Ascending aorta (tissue), 2 donors: ENCODE data around the gene ZNF398. TPM values are rescaled to one million over a fixed set of nuclear protein-coding genes. Genes with fewer than 3 reads are reported as not detected.

Experiments
- DNase-seq, 2 donors: peaks; one replicate each; pipeline ENCODE4 v3.0.0-alpha.2; 2019; ENCODE audit warnings: low spot score in 2 of 2
- H3K27ac ChIP-seq, 2 donors: fragments of 200-600 bp; sonication (generic); one replicate each; pipeline ENCODE4 v1.5.1; 2016 to 2017; ENCODE audit warnings: mild to moderate bottlenecking in 1 of 2
- H3K27me3 ChIP-seq: fragments of 200-600 bp; sonication (generic); one replicate; pipeline ENCODE4 v1.5.1; 2017
- H3K36me3 ChIP-seq, 2 donors: fragments of 200-600 bp; sonication (generic); one replicate each; pipeline ENCODE4 v1.5.1; 2016
- H3K4me1 ChIP-seq, 2 donors: fragments of 200-600 bp; sonication (generic); one replicate each; pipeline ENCODE4 v1.5.1; 2016 to 2017; ENCODE audit warnings: mild to moderate bottlenecking in 1 of 2
- H3K4me3 ChIP-seq, 2 donors: fragments of 200-600 bp; sonication (generic); one replicate each; pipeline ENCODE4 v1.5.1; 2016 to 2017; ENCODE audit warnings: mild to moderate bottlenecking in 1 of 2
- H3K9me3 ChIP-seq, 2 donors: fragments of 200-600 bp; sonication (generic); one replicate each; pipeline ENCODE4 v1.5.1; 2016
- CTCF ChIP-seq, 3 experiments: fragments of 200-600 bp in 2 of 3; fragments of 450-650 bp in 1 of 3; sonication (generic) in 2 of 3; IDR thresholded peaks; one replicate each; pipeline ENCODE4 v1.5.1; 2016 to 2019; ENCODE audit warnings: antibody characterized with exemption in 3 of 3, mild to moderate bottlenecking in 1 of 3, moderate library complexity in 1 of 3
- intact Hi-C: fragments of 100-400 bp; cut with DNase I; formaldehyde crosslinking; loops from one replicate; pipeline ENCODE4 v1.15.1; 2023
- total RNA-seq: library from RNA; depleted of rRNA; stranded (reverse); fragments of >200 nt; gene quantifications from one replicate; pipeline ENCODE4 v1.1.0, GENCODE V29; 2016

Gene ZNF398
- total RNA-seq, 1 donor from 2014 or later = 19.6 TPM

DNA sequence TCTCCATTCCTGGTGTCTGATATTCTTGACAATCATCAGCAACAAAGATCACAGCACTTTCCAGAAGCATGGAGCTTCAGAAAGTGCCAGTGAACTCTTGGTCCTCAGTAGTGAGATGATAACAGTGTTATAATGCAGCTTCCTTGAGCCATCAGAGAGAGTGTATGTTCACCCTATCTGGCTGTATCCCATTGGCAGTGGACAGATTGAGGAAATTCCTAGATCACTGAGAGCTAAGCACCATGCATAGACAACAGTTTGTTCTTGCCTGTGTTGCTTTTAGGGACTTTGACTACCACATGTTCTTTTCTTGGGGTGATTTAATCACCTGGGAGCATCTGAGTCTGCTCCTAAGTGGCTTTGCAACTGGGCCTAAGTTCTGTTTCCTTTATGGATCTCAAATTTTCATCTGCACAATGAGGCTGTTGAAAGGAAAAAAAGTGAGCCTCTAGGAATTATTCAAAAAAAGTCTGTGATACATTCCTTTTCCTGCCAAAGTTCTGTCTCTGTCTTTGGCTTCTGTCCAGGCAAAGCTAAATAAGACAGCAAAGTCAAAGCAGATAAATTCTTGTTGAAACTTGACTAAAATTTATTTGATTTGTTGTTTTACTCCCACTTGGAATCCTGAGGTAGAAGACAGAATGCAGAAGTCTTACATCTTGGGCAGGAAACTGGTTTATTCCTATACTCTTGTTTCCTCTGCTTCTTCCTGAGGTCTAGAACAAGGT is 33.6 kb downstream of the ZNF398 start:
- Histone ChIP-seq H3K36me3 (peaks cover 34 to 55% of the 10 kb centered on the region in 2 donors), H3K27me3 (no peaks in the 10 kb centered on the region), H3K4me1 (no peaks in the 10 kb centered on the region), H3K4me3 (no peak overlapping the region), H3K27ac (no peak overlapping the region), H3K9me3 (no peaks in the 10 kb centered on the region)
- DNase-seq = no peak
- intact Hi-C loops = no loop called here
- TF ChIP-seq CTCF (IDR thresholded peaks at IDR 0.05) = no peak

GRCh38 chr7:149181450-149181790 is 34.2 kb downstream of the ZNF398 start:
- DNase-seq = no peak
- no peaks in the 10 kb centered on the region for H3K27me3 ChIP-seq
- intact Hi-C loops = no loop called here
- no peak overlapping the region for H3K4me3 ChIP-seq
- no peaks in the 10 kb centered on the region for H3K4me1 ChIP-seq
- H3K9me3 ChIP-seq = no peaks in the 10 kb centered on the region
- H3K36me3 ChIP-seq = peaks cover 29 to 50% of the 10 kb centered on the region in 2 donors
- no peak overlapping the region for H3K27ac ChIP-seq
- no peak for TF ChIP-seq CTCF (IDR thresholded peaks at IDR 0.05)

DNA sequence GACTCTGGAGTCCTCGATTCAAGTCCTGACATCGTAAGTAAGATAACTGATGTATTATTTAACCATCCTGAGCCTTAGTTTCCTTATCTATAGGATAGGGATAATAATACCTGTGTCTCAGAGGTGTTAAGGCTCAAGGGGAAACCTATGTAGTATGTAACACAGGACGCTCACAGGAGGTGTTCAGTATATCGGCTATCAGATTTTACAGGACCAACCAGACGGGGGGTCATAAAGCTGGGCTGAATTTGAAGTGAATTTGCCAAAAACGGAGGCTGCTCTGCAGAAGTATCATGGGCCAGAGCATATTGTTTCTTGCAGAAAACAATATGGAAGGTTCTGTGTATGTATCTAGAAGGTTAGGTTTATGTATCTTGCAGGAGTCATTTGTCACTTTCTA is 37.0 kb downstream of the ZNF398 start:
- Histone ChIP-seq H3K9me3 (no peaks in the 10 kb centered on the region), H3K4me1 (no peaks in the 10 kb centered on the region), H3K4me3 (no peak overlapping the region), H3K27ac (no peak overlapping the region), H3K27me3 (no peaks in the 10 kb centered on the region), H3K36me3 (peaks cover 4 to 22% of the 10 kb centered on the region in 2 donors)
- no peak for DNase-seq
- TF ChIP-seq CTCF (IDR thresholded peaks at IDR 0.05) = no peak
- intact Hi-C loops = no loop called here

DNA sequence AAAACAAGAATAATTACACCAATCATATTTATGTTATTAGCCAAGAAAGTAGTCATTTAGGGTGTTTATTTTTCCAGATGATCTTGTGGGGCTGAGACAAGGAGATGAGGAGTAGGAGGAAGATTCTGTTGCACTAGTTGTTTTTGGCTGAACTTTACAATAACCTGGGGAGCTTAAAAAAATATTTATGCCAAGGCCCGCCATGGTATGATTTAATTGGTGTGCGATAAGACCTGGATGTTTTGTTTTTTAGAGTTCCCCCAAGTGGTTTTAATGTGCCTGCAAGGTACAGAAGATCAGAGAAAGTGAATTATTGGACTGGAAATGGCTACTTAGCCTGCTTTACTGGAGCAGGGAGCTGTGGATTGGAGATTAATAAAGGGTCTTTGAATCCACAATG is 41.0 kb downstream of the ZNF398 start:
- DNase-seq = no peak
- no peaks in the 10 kb centered on the region for H3K9me3 ChIP-seq
- no peak overlapping the region for H3K4me3 ChIP-seq
- H3K27ac ChIP-seq = no peak overlapping the region
- intact Hi-C loops = no loop called here
- no peaks in the 10 kb centered on the region for H3K36me3 ChIP-seq
- H3K27me3 ChIP-seq = no peaks in the 10 kb centered on the region
- no peaks in the 10 kb centered on the region for H3K4me1 ChIP-seq
- no peak for TF ChIP-seq CTCF (IDR thresholded peaks at IDR 0.05)

- no peak for TF ChIP-seq CTCF (IDR thresholded peaks at IDR 0.05)
- Histone ChIP-seq H3K27me3 (no peaks in the 10 kb centered on the region), H3K4me1 (no peaks in the 10 kb centered on the region), H3K36me3 (no peaks in the 10 kb centered on the region), H3K9me3 (no peaks in the 10 kb centered on the region), H3K4me3 (no peak overlapping the region), H3K27ac (no peak overlapping the region)
- DNase-seq = no peak
- intact Hi-C loops = no loop called here
Observed at GRCh38 chr7:149188637-149189259, 41.5 kb downstream of the ZNF398 start.
